SK-N-SH (cell line): ENCODE data around the gene CYFIP2.

Experiments used
- CHD2 ChIP-seq: fragments of 150-350 bp; IDR thresholded peaks from 2 replicates; pipeline ENCODE4 v1.6.1; 2018; ENCODE audit warnings: low read length; ENCODE audit not compliant: partially characterized antibody
- CTCF ChIP-seq: fragments of 200-600 bp; sonication (generic); IDR thresholded peaks from 2 replicates; pipeline ENCODE4 v1.6.1; 2017; ENCODE audit warnings: antibody characterized with exemption, mild to moderate bottlenecking, moderate library complexity
- FOXM1 ChIP-seq: IDR thresholded peaks from 2 replicates; pipeline ENCODE4 v1.4.0; 2012; ENCODE audit warnings: low read depth, mild to moderate bottlenecking
- JUND ChIP-seq: IDR thresholded peaks from 2 replicates; pipeline ENCODE4 v1.4.0; 2012
- MXI1 ChIP-seq: IDR thresholded peaks from 2 replicates; pipeline ENCODE4 v1.6.1; 2012; ENCODE audit warnings: mild to moderate bottlenecking, low read depth, low read length, improper control_type of control experiment
- NRF1 ChIP-seq: IDR thresholded peaks from 2 replicates; pipeline ENCODE4 v1.6.1; 2012; ENCODE audit warnings: low read depth, mild to moderate bottlenecking, low read length
- PBX3 ChIP-seq: IDR thresholded peaks from 2 replicates; pipeline ENCODE4; 2012
- RAD21 ChIP-seq: IDR thresholded peaks from 2 replicates; pipeline ENCODE4 v1.6.1; 2012; ENCODE audit warnings: mild to moderate bottlenecking, low read length
- RXRA ChIP-seq: IDR thresholded peaks from 2 replicates; pipeline ENCODE4 v1.4.0; 2012; ENCODE audit warnings: low read depth, mild to moderate bottlenecking, borderline replicate concordance
- TAF1 ChIP-seq: IDR thresholded peaks from 2 replicates; pipeline ENCODE4 v1.6.1; 2012; ENCODE audit warnings: low read depth, mild to moderate bottlenecking, low read length, moderate library complexity, borderline replicate concordance
- USF2 ChIP-seq: fragments of 150-350 bp; IDR thresholded peaks from 2 replicates; pipeline ENCODE4 v1.6.1; 2017; ENCODE audit warnings: antibody characterized with exemption, low read length, low read depth, borderline replicate concordance
- TF ChIP-seq, protein P1 (sequence below): IDR thresholded peaks from 2 replicates; pipeline ENCODE4 v1.4.0; 2012; ENCODE audit warnings: low read depth

DNA sequence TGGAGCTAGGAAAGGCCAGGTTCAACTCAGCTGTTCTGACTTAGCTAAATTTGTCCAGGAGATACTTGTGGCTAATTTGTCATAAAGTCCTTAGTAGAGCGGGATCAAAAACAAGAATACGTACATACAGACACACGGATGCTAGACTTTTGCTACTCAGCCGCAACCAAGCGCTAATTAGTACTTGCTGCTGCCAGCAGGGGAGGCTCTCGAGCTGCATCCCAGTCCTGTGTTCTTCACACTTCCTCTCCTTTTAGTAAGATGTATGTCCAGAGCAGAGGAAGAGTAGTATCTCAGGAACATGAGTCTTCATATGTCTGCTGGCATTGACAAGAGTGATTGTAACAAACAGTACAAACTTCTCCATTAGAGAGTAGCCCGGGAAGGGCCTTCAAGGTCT, 58.3 kb downstream of the CYFIP2 start:
- TF ChIP-seq RXRA, result no peak
- TF ChIP-seq FOXM1, result no peak
- no peak for TF ChIP-seq TAF1
- no peak for TF ChIP-seq MXI1
- TF ChIP-seq PBX3, result no peak
- peak; percentile 50 for TF ChIP-seq CTCF
- TF ChIP-seq JUND, result no peak
- TF ChIP-seq, protein P1, sequence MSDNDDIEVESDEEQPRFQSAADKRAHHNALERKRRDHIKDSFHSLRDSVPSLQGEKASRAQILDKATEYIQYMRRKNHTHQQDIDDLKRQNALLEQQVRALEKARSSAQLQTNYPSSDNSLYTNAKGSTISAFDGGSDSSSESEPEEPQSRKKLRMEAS, result no peak
- peak; percentile 24; the same call in 1 of the 2 replicates for TF ChIP-seq RAD21
- no peak for TF ChIP-seq CHD2
- TF ChIP-seq USF2, result no peak
- no peak for TF ChIP-seq NRF1
